ENCODE data around the gene PCDHGA2.

DNA sequence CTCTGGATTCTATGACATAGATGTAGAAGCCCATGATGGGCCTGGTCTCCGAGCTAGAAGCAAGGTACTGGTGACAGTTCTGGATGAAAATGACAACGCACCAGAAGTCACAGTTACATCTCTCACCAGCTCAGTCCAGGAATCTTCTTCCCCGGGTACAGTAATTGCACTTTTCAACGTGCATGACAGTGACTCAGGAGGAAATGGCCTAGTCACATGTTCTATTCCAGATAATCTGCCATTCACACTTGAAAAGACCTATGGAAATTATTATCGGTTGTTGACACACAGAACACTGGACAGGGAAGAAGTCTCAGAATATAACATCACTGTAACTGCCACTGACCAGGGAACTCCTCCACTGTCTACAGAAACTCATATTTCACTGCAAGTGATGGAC is 17.6 kb downstream of the PCDHGA2 start:
- TF ChIP-seq, protein P1, sequence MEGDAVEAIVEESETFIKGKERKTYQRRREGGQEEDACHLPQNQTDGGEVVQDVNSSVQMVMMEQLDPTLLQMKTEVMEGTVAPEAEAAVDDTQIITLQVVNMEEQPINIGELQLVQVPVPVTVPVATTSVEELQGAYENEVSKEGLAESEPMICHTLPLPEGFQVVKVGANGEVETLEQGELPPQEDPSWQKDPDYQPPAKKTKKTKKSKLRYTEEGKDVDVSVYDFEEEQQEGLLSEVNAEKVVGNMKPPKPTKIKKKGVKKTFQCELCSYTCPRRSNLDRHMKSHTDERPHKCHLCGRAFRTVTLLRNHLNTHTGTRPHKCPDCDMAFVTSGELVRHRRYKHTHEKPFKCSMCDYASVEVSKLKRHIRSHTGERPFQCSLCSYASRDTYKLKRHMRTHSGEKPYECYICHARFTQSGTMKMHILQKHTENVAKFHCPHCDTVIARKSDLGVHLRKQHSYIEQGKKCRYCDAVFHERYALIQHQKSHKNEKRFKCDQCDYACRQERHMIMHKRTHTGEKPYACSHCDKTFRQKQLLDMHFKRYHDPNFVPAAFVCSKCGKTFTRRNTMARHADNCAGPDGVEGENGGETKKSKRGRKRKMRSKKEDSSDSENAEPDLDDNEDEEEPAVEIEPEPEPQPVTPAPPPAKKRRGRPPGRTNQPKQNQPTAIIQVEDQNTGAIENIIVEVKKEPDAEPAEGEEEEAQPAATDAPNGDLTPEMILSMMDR (conservative IDR thresholded peaks at IDR 0.05 in 1 of 2, IDR thresholded peaks at IDR 0.05 in 1 of 2; ENCODE audit: low read depth in 1 of 2, low read length in 2 of 2) = no peak
- no peak for TF ChIP-seq EZH2 (IDR thresholded peaks at IDR 0.05; ENCODE audit: low read length, missing control alignments)
